CD1c-positive myeloid dendritic cell (primary cell): ENCODE measurements around the gene DDX60.

Source experiments
- DNase-seq: peaks from one replicate; pipeline ENCODE4 v3.0.0-alpha.2; 2016; ENCODE audit errors: extremely low spot score

The DDX60 gene

DNA sequence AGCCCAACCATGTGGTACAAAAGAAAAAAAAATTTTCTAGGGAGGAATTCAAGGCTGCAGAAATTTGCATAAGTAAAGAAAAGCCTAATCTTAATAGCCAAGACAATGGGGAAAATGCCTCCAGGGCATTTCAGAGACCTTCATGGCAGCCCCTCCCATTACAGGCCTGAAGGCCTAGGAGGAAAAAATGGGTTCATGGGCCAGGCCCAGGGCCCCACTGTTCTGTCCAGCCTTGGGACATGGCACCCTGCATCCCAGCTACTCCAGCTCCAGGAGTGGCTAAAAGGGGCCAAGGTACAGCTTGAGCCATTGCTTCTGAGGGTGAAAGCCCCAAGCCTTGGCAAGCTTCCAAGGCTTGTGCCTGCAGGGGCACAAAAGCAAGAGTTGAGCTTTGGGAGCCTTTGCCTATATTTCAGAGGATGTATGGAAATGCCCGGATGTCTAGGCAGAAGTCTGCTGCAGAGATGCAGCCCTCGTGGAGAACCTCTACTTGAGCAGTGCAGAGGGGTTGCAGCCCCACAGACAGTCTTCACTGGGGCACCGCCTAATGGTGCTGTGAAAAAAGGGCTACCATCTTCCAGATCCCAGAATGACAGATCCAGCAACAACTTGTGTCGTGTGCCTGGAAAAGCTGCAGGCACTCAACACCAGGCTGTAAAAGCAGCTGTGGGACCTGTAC, 115.2 kb downstream of the DDX60 start:
- no peak for DNase-seq

DNA sequence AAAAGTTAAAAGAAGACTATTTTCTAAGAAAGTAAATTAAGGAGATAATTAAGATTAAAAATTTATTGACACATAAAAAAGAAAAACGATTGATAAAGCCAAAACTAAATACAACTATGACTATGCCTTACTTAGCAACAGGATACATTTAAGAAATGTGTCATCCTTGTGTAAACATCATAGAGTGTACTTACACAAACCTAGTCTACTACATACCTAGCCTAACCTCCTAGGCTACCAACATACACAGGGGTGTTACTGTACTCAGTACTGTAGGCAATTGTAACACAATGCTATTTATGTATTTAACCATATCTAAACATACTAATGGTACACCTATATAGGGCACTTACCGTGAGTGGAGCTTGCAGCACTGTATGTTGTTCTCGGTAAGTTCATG, 117.9 kb downstream of the DDX60 start:
- DNase-seq = no peak

DNA sequence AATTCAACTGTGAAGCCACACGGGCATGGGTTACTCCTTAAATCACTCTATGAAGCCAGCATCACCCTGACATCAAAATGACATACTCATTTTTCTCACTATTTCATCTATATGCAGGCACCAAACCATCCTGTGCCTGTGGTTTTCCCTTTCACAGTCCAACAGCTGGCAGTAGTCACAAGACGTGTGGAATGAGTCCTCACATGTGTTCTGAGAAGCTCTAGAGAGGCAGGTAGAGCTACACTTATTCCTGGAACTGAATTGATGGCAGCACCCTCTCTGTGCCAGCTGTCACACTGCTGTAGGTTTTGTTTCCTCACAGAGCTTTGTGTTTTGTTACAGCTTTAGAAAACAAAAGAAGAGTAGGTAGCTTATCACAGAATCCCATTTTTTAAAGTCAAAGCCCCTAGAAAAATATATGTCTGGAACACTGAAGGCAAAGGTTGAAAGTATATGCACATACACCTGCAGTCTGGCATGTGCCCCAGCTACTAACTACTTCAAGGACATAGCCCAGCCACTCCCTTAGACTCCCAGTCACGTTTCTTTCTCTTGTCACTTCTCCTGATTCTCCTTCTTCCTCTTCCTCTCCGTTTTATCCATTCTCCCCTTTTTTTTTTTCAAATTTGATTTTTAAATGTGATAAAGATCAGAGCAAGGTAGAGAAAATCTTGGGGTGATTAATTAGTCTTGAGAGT, 119.1 kb downstream of the DDX60 start:
- DNase-seq = no peak

DNA sequence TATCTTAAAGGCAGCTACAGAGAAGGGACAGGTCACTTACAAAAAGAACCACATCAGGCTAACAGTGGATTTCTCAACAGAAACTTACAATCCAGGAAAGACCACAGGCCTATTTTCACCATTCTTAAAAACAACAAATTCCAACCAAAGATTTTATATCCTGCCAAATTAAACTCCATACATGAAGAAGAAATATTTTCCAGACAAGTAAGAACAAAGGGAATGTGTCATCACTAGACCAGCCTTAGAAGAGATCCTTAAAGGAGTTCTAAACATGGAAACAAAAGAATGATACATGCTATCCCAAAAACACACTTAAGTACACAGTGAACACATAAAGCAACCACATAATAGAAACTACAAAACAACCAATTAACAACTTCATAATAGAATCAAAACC, 120.6 kb downstream of the DDX60 start:
- no peak for DNase-seq

DNA sequence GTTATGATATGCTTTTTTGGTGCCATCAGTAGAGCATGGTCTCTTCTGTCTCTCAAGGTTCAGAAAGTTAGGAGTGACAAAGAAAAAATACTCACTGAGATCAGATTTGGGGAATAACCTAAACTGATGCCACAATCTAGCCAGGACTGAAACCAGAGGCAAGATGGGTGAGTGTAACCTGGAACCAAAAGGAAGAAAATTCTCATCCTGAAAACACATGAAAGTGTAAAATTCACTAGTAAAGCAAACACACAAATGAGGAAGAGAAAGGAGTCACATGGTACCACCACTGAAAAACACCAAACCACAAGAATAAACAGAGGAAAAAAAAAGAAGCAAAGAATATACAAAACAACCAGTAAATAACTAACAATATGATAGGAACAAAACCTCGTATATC, 129.8 kb downstream of the DDX60 start:
- DNase-seq = no peak

DNA sequence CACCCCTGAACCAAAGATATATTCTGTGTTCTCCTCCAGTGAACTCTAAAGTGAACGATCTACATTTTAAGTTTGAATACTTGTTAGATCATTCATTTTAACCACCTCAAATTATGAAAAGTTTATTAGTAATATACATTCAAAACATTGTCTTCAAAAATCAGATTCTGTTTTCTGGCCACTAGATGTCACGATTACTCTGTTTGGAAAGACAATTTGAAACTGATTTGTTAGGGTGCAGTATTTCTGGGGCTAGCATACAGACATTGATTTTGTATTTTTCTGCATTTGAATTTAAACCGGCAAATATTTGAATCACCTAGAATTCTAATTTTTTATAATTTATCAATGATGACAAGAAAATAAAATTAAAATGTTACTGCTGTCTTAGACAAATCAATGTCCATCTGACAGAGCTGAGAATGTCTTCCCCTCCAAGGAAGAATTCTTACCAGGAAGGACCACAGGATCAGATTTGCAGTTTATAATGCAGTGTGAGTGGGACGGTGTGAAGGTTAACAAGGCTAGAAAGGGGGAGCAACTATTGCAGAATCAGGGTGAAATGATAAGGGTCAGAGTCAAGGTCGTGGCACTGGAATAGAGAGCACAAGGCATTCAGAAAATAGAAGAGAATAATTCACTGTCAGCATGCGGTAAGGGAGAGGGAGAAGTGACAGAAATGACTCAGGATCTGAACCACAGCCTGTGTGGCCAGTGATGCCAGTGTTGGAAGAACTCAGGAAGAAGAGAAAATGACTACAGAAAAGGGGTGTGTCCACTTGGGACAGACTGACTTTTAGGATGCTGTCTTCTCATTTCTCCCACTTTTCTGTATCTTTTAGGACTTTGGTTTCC, 134.6 kb downstream of the DDX60 start:
- peak; percentile 31 for DNase-seq

DNA sequence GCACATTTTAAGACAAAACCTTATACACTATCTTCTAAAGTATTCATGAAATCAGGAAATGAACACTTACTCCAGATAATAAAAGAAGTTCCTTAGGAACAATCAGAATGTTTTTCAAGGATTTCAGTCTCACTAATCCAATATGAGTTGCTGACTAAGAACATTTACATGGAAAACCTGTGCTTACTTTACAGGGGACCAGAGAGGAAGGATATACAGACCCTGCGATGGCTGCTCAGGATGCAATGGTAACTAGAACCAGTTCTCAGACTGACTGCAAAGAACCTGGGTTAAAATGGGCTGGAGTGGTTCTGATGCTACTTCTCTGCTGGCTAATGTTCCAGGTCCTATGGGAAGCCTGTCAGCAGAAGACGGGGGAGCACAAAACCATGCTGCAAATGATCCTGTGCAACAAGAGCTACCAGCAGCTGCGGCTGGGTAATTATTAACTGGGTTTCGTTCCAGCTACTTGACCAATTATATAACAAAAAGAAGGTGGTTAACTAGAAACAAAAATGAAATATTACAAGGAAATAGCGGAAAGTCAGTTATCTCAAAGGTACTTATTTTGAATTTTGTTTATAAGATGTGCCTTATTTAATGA, 140.9 kb downstream of the DDX60 start:
- DNase-seq = no peak

DNA sequence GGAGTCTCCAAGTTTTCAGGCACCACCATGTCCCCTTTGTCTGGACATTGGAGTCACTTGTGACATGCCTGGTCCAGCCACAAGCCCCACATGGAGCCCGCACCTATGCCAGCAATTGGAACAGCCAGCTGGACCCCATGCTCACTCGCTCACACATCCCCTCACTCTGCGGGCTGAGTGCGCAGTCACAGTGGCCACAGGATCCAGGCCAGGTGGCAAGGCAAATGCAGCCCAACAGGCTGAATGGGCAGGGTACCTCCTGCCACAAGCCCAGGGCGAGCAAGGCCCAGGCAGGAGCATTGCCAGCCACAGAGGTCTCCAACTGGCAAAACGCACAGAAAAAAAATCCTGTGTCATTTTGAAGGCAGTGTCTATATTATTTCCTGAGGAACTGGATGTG, 144.2 kb downstream of the DDX60 start:
- DNase-seq = no peak

DNA sequence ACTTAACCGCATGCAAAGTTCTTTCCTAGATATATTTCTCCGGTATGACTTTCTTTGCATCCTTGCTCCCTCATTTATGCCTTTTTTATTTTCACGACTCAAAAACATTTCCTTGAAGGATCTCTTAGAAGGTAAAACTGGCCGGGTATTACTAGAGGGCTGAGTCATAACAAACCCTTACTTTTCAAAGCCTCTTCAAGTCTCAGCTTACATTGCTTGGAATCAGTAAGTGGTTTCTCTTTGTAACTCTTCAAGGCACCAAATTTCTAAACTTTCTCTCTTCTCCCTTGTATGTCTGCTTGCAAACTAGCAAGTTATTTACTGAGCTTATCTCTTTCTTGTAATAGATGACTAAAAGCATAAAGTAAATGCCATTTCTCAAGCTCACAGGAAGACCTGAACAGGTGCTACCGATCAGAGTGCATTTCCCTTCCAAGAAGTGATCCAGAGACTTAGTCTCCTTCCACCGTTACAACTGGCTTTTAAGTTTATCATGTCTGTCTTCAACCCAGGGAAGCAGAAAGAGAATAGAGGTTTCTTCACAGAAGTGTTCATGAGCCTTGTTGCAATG, 150.8 kb downstream of the DDX60 start:
- no peak for DNase-seq
